Activated CD8-positive, alpha-beta memory T cell treated with anti-CD3 and anti-CD28 coated beads for 36 hours (primary cell): ENCODE measurements around the gene TACO1. TPM values are rescaled to one million over a fixed set of nuclear protein-coding genes. Genes with fewer than 3 reads are reported as not detected.

ENCODE experiments used
- CTCF ChIA-PET: fragments of 350-600 bp; sonication (Branson Sonifier 250); formaldehyde crosslinking; loops from one replicate; lab custom pipeline; 2021; ENCODE audit warnings: antibody characterized with exemption; lab: Charles Lee
- POLR2A ChIA-PET: fragments of 350-600 bp; sonication (Branson Sonifier 250); formaldehyde crosslinking; loops from one replicate; lab custom pipeline; 2021; ENCODE audit warnings: antibody characterized with exemption; lab: Charles Lee
- total RNA-seq, 2 experiments: library from RNA; stranded (reverse); gene quantifications; one replicate each; pipeline ENCODE4 v1.2.3, GENCODE V29; 2021

TACO1 gene
- total RNA-seq, result 10 to 100 TPM; 35.5 to 37.4 TPM

GRCh38 chr17:63600569-63601438, at the start of gene TACO1:
TACO1 (plus strand) TSS chr17:63600895; CDS start chr17:63601084, 189 bp downstream.
- POLR2A ChIA-PET, result interaction anchor here (2.0 kb wide), 1 partner anchor 8 kb away, joined by 6 read pairs; no protein-coding TSS in a partner anchor
- CTCF ChIA-PET, result interaction anchor here (0.5 to 2.7 kb wide), 5 partner anchors 10 to 412 kb away, joined by 3 to 8 read pairs (median 4); no protein-coding TSS in a partner anchor

DNA sequence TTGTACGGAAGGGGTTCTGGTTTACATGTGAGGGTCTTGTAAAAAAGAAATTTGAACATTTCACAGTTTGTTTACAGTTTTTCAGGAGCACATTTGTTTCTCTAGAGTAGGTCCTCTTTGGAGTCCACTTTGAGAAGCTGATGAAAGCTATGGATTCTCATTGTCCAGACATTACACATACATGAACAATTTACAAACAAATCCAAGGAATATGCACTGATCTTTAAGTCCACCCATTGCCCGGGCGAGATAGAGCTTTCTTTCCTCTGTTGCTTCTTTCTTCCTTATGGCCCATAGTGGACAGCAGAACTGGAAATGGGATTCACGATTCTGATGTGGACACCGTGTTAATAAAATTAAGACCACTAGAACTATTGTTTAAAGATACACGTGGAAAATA, 48.5 kb upstream of the TACO1 start:
- ChIA-PET POLR2A (interaction anchor here (0.6 kb wide), 1 partner anchor 587 kb away, joined by 8 read pairs; no protein-coding TSS in a partner anchor), CTCF (interaction anchor here (0.6 to 2.5 kb wide), 7 partner anchors 53 to 1079 kb away, joined by 3 to 8 read pairs (median 4); no protein-coding TSS in a partner anchor)

DNA sequence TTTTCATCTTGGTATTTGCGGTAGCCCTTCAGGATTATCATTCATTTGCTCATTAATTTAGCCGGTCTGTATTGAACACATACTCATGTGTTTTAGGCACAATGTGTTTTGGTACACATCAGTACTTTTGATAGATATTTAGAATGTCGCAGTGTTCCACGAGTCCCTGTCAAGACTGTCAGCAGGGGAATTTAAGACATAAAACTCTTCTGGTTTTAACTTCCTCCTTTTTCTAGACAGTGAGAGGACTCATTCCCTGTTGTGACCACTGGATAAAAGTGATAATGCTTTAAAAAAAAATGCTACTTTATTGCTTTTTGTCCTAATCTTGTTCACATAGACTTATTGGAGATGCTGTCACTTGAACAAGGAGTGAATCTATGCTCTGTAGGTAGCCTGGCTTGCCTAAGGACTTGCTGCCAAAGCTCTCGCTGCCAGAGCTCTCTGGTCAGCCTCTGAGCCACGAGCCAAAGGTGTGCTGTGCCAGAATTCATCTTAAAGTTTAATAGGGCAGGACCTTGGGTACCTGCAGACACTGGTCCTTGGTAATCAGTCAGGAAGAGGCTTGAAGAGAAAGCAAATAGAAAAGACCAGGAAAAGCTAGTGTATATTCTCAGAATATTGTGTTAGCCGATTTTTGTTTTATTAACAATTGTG, 45.1 kb upstream of the TACO1 start:
- CTCF ChIA-PET, result interaction anchor here (1.2 kb wide), 1 partner anchor 9 kb away, joined by 3 read pairs; no protein-coding TSS in a partner anchor
- POLR2A ChIA-PET, result no interaction called here

GRCh38 chr17:63557416-63557815, 43.3 kb upstream of the TACO1 start:
- CTCF ChIA-PET, result no interaction called here
- POLR2A ChIA-PET, result no interaction called here

GRCh38 chr17:63558441-63558840, 42.3 kb upstream of the TACO1 start:
- ChIA-PET CTCF (no interaction called here), POLR2A (no interaction called here)

GRCh38 chr17:63561819-63562218, 38.9 kb upstream of the TACO1 start:
- CTCF ChIA-PET, result no interaction called here
- POLR2A ChIA-PET, result no interaction called here

GRCh38 chr17:63563339-63563738, 37.4 kb upstream of the TACO1 start:
- ChIA-PET CTCF (no interaction called here), POLR2A (interaction anchor here (0.6 kb wide), 1 partner anchor 452 kb away, joined by 3 read pairs; no protein-coding TSS in a partner anchor)

DNA sequence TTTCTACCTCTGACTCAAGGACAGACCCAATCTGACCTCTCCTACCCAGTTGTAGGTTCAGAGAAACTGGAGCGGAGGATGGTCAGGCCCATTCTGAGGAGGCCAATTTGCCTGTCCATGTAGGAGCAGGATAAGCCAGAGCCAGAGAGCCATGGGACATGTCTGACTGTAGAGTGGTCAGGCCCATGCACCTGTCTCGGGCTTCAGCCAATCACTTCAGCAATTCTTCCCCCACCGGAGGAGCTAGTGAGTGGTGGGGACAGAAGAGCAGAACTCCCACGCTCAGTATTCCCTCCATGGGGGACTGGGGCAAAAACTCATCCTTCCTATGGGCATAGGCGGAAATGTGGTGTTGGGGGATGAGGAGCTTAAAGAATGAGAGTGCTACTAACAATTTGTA, 36.1 kb upstream of the TACO1 start:
- ChIA-PET POLR2A (no interaction called here), CTCF (interaction anchor here (0.9 to 1.0 kb wide), 2 partner anchors 9 to 60 kb away, joined by 3 read pairs; no protein-coding TSS in a partner anchor)

DNA sequence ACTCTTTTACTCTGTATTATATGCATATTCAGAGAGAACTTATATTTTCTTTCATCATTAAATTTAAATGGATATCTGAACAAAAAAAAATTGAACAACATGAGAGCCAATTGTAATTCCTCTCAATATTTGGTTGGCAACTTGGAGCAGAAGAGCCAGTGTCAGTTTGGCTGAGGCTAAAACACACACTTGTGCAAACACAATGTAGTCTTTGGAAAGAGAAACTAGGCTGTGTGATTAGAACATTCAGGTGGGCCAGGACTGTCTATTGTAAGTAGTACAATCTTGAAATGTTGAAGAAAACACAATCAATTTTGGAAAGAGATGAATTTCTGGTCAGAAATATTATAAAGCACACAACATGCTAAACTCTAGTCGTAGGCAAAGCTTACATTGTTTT, 33.5 kb upstream of the TACO1 start:
- CTCF ChIA-PET, result no interaction called here

GRCh38 chr17:63568563-63568962, 32.1 kb upstream of the TACO1 start:
- ChIA-PET CTCF (no interaction called here), POLR2A (no interaction called here)

More for the DNA sequence above, 33.5 kb upstream of the TACO1 start:
- POLR2A ChIA-PET, result no interaction called here

DNA sequence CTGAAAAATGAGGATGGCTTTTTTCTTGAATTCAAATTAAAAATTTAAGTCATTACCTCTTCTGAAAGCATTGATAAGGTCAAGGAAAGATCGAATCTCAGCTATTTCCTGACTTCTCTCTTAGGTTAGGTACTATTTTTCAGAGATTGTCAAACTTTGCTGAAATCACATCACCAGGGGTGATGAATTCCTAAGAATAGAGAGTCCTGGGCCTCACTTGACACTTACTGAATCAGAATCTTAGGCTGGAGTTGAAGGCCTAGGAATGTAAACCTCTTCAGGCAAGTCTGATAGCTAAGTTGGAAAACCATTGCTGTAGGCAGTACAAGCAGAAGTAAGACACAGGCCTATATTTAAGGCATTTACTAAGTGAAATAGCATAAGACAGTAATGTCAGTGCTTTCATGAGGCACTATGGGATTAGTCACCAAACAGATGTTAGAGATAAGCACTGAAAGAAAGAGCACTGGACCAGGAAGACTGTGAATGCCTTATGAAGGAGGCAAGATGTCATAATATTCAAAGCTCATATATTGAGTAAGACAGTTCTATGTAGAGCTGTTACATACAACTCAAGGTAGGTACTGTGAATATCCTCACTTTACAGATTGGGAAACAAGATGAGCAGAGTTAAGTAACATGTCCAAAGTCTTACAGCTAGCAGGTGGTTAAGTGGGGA, 28.9 kb upstream of the TACO1 start:
- POLR2A ChIA-PET, result no interaction called here
- CTCF ChIA-PET, result interaction anchor here (1.5 kb wide), 1 partner anchor 21 kb away, joined by 3 read pairs; the partner anchor contains the start of gene DCAF7

DNA sequence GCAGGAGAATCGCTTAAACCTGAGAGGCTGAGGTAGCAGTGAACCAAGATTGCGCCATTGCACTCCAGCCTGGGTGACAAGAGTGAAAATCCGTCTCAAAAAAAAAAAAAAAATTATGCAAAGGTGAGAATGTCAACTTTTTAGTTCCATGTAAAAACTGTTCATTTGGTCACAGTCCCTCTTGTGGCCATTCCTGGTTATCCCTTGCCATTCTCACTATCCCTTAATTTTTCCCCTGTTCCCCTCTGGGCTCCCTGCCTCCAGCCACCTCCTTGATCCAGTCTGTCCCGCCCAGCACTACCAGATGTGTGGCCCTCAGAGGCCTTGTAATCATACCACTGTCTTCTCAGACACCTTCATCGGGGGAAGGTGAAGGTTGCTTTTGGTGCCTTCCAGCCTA, 27.1 kb upstream of the TACO1 start:
- ChIA-PET CTCF (interaction anchor here (0.6 kb wide), 1 partner anchor 33 kb away, joined by 4 read pairs; no protein-coding TSS in a partner anchor), POLR2A (no interaction called here)

DNA sequence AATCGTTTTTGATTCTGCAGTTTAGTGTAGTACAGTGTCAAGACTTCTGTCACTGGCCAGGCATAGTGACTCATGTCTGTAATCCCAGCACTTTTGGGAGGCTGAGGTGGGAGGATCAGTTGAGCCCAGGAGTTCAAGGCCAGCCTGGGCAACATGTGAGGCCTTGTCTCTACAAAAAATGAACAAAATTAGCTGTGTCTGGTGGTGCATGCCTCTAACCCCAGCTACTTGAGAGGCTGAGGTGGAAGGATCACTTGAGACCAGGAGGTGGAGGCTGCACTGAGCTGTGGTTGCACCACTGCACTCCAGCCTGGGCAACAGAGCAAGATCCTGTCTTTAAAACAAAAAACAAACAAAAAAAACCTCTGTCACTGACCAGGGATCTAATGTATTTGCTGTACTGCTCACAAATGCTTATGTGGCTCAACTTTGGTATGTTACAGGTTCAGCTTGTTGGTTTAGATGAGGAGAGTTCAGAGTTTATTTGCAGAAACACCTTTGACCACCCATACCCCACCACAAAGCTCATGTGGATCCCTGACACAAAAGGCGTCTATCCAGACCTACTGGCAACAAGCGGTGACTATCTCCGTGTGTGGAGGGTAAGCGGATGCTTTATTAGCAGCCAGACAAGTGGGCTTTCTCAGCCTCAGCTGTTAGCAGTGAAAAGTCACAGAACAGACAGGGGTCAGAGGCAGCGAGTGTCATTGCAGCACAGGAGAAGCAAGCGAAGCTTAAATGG, 22.5 kb upstream of the TACO1 start:
- CTCF ChIA-PET, result interaction anchor here (0.6 kb wide), 2 partner anchors 30 to 1507 kb away, joined by 3 to 4 read pairs; no protein-coding TSS in a partner anchor
- POLR2A ChIA-PET, result no interaction called here

DNA sequence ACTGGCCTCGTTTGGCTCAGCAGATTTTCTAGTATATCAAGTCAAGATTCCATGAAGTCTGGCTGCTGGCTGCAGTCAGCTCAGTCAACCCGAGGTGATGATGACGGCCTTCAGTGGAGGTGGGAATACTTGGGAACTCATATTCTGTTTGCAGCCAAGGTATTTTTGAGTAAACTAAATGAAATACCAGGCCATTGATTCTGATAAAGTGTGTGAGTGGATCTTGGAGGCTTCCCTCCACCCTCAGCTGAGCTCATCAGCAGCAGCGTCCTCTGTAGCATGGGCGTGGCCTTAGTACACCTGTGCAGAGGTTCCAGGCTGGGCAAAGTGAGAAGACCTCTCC, 22.0 kb upstream of the TACO1 start:
- ChIA-PET CTCF (interaction anchor here (0.6 kb wide), 2 partner anchors 30 to 1507 kb away, joined by 3 to 4 read pairs; no protein-coding TSS in a partner anchor), POLR2A (no interaction called here)

DNA sequence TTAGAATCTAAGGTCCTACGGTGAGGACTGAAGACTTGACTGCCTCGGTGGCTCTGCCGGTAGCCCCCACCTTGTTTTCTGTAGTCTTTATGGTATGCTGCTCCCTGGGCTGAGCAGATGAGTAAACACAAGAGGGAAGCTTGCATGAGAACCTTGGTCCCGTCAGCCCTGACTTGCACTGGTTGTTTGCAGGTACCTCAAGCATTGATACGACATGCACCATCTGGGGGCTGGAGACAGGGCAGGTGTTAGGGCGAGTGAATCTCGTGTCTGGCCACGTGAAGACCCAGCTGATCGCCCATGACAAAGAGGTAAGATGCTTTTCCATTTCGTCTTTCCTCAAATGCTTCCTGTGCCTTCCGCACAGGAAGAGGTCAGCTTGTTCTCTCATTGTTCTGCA, 21.1 kb upstream of the TACO1 start:
- POLR2A ChIA-PET, result no interaction called here

DNA sequence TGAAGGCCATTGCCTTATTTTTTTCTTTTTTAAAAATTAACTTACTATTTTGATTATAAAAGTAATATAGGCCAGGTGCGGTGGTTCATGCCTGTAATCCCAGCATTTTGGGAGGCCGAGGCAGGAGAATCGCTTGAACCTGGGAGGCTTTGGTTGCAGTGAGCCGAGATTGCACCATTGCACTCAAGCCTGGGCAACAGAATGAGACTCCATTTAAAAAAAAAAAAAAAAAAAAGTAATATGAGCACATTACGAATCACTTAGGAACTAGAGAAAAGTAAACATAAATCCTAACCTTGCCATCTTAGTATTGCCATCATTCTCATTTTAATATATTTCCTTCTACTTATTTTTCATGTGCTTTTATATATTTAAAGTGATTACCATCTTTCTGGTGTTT, 12.9 kb upstream of the TACO1 start:
- ChIA-PET CTCF (interaction anchor here (0.7 kb wide), 1 partner anchor 109 kb away, joined by 4 read pairs; no protein-coding TSS in a partner anchor), POLR2A (no interaction called here)

More for the DNA sequence above, 21.1 kb upstream of the TACO1 start:
- CTCF ChIA-PET, result interaction anchor here (0.6 kb wide), 1 partner anchor 1106 kb away, joined by 4 read pairs; no protein-coding TSS in a partner anchor

DNA sequence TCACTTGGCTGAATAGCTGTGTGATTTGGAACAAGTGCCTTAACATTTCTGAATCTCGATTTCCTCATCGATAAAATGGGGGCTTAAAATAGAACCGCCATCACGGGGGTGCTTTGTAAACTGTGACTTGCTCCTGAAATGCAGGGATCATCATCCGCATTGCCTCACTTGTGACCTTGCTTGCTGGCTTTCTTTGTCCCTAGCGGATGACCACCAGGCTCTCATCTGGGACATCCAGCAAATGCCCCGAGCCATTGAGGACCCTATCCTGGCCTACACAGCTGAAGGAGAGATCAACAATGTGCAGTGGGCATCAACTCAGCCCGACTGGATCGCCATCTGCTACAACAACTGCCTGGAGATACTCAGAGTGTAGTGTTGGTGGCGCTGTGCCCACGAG, 11.9 kb upstream of the TACO1 start:
- ChIA-PET CTCF (no interaction called here), POLR2A (no interaction called here)

- ChIA-PET POLR2A (no interaction called here), CTCF (no interaction called here)
Measured at GRCh38 chr17:63589646-63590045, 11.0 kb upstream of the TACO1 start.
